T-helper 1 cell treated with Interleukin-12 subunit alpha and Interleukin-12 subunit beta and Interleukin-4 antibody, amounts not matched to agents 30 ng/mL and 1 ng/mL, for 36 hours (primary cell): ENCODE measurements around the gene E2F3. TPM values are rescaled to one million over a fixed set of nuclear protein-coding genes. Genes with fewer than 3 reads are reported as not detected.

Experiments used
- intact Hi-C: fragments of 100-400 bp; cut with micrococcal nuclease; formaldehyde crosslinking; loops from one replicate; pipeline ENCODE4 v1.15.1; 2024
- total RNA-seq: library from RNA; stranded (reverse); gene quantifications from 2 replicates; pipeline ENCODE4 v1.2.3, GENCODE V29; 2022

Gene E2F3
- total RNA-seq, 1 donor from 2014 or later, result 36.0 TPM

GRCh38 chr6:20402092-20402341 lies 338 bp downstream of the E2F3 start:
- intact Hi-C loops, result loop anchor here (5.0 kb wide), 2 partner anchors 1035 to 1475 kb away; no protein-coding TSS in a partner anchor

GRCh38 chr6:20402342-20403069 lies 827 bp downstream of the E2F3 start:
- intact Hi-C loops, result loop anchor here (5.0 kb wide), 2 partner anchors 1035 to 1475 kb away; no protein-coding TSS in a partner anchor

DNA sequence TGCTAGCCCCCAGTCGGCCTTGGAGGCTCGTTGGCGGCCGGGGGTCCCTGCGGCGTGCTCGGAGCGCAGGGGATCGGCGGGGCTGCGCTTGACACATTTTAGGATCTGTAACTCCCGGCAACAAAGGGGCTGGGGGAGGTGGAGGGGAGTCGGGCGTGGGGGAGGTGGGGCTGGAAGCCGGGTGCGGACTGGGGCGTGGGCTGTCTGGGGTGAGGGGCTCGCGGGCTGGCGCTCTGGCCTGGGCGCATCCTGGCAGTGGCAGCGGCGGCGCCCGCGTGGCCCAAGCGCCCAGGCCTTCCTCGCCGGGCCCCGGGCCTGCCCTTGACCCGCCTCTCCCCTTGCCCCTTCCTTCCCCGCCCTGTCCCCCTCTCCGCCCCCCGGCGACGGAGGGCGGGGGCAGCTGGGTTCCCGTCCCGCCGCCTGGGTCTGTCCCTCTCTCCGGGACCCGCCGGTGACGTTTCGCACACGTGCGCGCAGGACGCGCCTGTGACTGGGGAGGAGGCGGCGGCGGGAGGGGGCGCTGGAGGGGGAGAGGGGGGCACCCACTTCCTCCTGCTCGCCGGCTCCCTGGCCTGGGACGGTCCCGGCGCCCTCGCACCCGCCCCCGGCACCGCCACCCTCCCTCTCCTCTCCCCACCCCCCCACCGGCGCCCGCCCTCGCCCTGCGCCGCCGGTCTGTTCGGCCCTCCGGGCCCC lies 1.5 kb downstream of the E2F3 start:
- intact Hi-C loops, result loop anchor here (5.0 kb wide), 2 partner anchors 1034 to 1474 kb away; no protein-coding TSS in a partner anchor

DNA sequence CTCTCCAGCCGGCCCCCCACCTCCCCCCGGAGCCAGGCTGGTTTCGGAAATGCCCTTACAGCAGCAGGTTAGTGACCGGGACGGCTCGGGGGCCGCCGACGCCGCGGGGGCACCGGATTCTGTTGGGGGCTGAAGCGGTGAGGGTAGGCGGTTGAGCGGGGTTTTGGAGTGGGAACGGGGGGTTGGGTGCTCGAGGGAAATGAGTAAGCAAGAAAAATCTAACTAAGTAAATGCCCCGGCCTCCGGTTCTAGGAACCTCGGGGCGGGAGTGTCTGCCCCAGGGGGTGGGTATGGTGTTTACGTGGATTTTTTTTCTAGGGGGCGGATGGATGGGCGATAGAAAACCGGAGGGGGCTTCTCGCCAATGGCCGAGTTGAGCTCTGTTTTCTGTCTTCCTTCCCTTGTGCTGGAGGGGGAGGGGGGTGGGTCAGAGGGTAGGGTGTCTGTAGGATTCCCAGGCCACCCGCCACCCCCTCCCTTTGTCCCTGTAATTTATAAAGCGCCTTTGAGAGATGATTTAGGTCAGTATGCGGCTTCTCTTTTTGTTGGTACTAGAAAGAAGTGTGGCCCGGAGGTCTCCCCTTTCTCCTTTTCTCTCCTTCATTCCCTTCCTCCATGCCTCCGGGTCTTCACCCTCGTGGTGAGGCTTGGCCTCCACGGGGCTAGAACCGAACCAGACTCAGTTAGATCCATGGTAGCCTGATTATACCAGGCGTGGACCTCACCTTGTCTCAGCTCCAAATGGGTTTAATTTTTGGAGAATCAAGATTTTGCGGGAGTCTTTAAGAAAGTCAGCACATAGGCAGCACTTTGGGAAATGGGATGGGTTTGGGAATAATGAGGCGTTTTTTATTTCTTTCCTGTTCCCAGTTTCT lies 2.3 kb downstream of the E2F3 start:
- intact Hi-C loops, result loop anchor here (1.0 to 5.0 kb wide), 7 partner anchors 50 to 1473 kb away; no protein-coding TSS in a partner anchor

GRCh38 chr6:20404641-20405032 lies 3.0 kb downstream of the E2F3 start:
- intact Hi-C loops, result loop anchor here (1.0 to 5.0 kb wide), 7 partner anchors 50 to 1473 kb away; no protein-coding TSS in a partner anchor

- intact Hi-C loops, result loop anchor here (1.0 kb wide), 1 partner anchor 35 kb away; no protein-coding TSS in a partner anchor
Observed at GRCh38 chr6:20408851-20409250, 7.2 kb downstream of the E2F3 start.

- intact Hi-C loops, result loop anchor here (1.0 kb wide), 1 partner anchor 35 kb away; no protein-coding TSS in a partner anchor
Observed at GRCh38 chr6:20409427-20409971, 7.8 kb downstream of the E2F3 start.

GRCh38 chr6:20411544-20411943 lies 9.9 kb downstream of the E2F3 start:
- intact Hi-C loops, result no loop called here

- intact Hi-C loops, result no loop called here
Observed at GRCh38 chr6:20411953-20412681, 10.4 kb downstream of the E2F3 start.

GRCh38 chr6:20412682-20413073 lies 11.0 kb downstream of the E2F3 start:
- intact Hi-C loops, result no loop called here

- intact Hi-C loops, result no loop called here
Observed at GRCh38 chr6:20413826-20414225, 12.1 kb downstream of the E2F3 start.

DNA sequence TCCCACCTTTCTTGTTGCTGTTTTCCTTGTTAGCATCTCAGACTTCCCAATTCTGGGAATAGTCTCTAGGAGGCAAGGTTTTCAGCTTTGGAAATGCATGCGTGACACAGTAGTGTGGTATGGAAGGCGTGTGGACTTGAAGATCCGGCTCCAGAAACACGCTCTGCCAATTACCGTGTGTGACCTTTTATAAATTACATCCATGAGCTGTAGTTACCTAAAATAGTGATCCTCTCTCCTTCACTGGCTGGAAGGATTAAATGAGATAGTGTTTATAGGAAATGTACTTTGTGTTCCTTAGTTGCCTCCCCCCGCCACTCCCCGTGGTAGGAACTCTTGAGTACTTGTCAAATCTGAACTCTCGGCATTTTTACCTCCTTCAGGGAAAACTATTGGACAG lies 13.0 kb downstream of the E2F3 start:
- intact Hi-C loops, result no loop called here

DNA sequence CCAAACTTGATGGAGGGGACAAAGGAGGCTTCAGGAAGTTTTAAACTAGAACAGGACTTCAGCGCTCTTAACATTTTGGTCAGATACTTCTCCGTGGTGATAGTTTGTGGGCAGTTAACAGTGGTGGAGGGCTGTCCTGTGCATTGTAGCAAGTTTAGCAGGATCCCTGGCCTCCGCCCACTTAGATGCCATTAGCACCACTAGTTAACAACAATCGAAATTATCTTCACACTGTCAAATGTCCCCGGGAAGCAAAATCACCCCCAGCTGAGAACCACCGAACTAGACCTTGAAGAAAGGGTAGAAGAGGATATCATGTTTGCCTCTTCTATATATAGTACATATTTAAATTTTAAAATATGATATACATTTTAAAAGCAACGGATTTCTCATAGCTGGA lies 13.6 kb downstream of the E2F3 start:
- intact Hi-C loops, result no loop called here

GRCh38 chr6:20415712-20416454 lies 14.2 kb downstream of the E2F3 start:
- intact Hi-C loops, result no loop called here

DNA sequence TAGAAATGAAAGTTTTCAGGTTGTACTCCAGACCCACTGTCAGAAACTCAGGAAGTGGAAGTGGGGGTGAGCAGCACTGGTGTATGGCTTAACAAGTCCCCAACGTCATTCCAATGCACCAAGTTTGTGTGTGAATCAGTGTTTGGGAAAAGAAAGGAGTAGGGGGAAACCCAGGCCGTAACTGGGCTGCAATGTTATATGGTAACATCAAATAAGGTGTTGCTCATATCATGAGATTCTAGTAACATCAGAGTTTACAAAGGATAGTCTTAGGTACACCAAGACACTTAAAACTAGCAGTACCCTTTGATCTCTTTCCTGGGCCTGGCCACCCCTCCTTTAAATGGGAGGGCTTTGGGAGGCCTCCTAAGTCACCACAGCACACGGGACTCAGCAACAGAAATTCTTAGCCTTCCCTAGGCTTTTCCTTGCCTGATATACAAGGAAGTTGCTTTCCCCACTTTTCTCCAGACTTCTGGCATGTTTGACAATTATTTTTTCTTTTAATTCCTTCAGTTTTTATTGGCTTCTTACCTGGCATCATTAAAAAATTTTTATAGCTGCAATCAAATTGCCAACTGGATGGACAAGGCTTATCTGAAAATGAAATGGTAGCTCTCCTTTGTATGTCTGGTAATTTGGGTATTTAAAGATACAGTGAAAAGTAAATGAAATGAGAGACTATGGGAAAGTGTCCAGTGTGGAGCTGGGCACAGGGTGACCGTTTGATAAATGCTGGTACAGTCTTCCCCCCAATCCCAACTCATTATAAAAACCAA lies 15.1 kb downstream of the E2F3 start:
- intact Hi-C loops, result no loop called here

DNA sequence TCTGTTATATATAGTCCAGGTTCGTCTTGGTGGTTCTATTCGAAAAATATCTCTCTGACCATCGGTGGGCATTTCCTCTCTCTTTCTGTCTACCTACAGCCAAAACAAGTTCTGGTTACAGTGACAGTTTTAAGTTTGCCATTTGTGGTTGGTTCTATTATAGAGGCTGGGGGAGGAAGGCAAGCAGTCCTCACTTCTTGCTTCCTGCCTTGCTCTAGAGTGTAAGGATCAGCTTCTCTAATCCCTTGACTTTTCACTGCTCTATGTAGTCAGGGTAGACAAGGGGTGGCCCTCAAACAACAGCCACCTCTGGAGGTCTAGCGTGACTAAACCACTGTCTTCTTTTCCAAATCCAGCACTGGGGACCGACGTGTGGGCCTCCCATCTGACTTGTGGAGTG lies 16.1 kb downstream of the E2F3 start:
- intact Hi-C loops, result no loop called here

DNA sequence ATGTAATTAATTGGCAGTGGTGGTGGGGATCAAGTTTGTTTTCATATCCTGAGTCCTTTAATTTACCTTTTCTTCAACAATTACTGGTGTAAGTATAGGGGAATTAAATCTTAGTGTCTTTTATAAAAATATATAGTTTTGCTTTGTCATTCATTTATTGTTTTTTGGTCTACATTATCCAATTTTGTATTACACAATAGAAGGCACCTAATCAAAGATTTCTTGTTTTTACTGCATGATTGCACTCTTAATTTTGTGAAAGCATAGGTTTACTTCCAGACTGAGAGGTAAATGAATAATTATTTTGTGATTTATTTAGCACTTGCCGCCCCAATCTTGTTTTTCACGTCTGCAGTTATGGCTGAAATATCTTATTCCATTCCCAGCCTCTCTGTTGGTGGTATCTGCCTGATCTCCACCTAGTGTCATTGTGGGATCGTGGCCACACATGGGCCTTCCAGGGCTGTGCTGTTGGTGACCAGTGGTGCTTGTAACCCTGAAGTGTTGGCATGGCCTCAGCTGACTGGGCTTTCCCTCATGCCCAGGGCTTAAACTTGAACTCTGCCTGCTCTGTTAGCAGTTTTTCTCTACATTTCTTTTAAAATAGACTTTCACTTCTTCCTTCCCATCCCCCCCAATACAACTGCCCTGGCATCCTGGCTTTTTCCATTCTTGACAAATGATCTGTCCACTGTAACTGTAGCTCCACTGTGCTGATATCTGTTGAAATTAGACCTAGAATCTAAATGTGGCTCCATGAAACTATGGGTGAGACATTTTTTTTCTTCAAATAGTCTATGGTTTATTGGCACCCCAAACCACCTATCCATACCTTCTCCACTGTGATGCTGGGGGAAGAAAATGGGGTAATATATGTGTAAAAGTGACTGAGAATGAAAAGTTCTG lies 24.8 kb downstream of the E2F3 start:
- intact Hi-C loops, result no loop called here

- intact Hi-C loops, result no loop called here
Observed at GRCh38 chr6:20427856-20428255, 26.2 kb downstream of the E2F3 start.
